ENCODE data around the gene RHO. TPM values are rescaled to one million over a fixed set of nuclear protein-coding genes. Genes with fewer than 3 reads are reported as not detected.

RHO gene
- total RNA-seq, 1 experiment from 2014 or later = not detected

DNA sequence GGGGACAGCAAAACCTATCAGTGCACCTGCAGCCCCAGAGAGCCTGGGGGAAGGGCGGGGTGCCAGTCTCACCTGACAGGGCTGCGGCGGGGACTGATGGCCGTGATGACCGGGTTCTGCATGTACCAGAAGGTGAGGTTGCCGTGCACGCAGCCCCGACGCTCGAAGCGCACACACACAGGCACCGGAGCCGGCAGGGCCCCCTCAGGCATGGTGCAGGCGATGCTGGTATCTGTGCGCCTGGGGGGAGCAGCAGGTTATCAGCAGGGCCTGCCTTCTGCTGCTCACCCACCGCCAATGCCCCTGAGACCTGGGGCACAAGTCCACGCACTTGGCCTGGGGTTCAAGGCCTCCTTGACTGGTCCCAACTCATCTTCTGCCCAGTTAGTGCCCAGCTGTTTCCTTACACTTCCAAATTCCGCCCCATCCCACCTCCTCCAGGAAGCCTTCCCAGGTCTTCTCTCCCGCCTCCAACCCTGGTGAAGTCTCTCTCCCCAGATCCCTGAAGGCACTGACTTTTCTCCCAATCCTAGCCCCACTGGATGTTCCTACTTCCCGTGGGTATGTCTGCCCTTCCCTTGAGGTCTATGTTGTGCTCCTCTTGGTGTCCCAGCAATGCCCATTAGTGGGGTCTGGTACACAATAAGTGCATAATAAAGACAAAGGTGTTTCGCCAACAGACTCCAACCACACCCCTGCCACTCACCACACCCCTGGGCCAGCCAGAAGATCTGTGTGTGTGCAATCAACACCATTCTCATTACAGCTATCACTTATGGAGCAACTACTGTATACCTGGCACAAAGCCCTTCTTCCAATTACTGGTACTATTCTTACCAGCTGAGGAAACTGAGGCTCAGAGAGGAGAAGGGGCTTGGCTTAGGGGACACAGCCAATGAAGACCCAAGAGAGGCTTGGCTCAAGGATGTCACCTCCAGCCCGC is 43.4 kb downstream of the RHO start:
- Histone ChIP-seq H3K36me3 (ENCODE audit: control insufficient read depth in 1 of 2, insufficient read depth in 2 of 2, low read length in 2 of 2) (no peaks in the 10 kb centered on the region; a peak in 1 of 4 replicates), H2AFZ (ENCODE audit: low read depth, low read length, poor library complexity, severe bottlenecking) (no peak overlapping the region), H3K79me2 (ENCODE audit: insufficient read depth, low read length) (no peaks in the 10 kb centered on the region), H3K9ac (ENCODE audit: low read length) (no peak overlapping the region), H3K9me2 (ENCODE audit: insufficient read depth) (no peaks in the 10 kb centered on the region), H3K4me1 (ENCODE audit: control insufficient read depth in 1 of 2, insufficient read depth in 2 of 2, low read length in 2 of 2) (no peaks in the 10 kb centered on the region), H3K27ac (ENCODE audit: low read depth, low read length) (no peak overlapping the region), H3K9me3 (ENCODE audit: control insufficient read depth in 1 of 2, insufficient read depth in 1 of 2, low read depth in 1 of 2, low read length in 2 of 2) (no peaks in the 10 kb centered on the region), H3K4me2 (ENCODE audit: low read length) (no peak overlapping the region), H3K4me3 (replicated peaks in 1 of 2; ENCODE audit: low read depth in 1 of 2, low read length in 2 of 2) (no peak overlapping the region), H4K20me1 (ENCODE audit: insufficient read depth) (no peaks in the 10 kb centered on the region), H3K27me3 (ENCODE audit: insufficient read depth, low read length) (no peaks in the 10 kb centered on the region)
- POLR2A ChIA-PET = no interaction called here
- intact Hi-C loops (cut with micrococcal nuclease) = no loop called here
- RAD21 ChIA-PET (ENCODE audit: low non-redundant PET in 1 of 2, low total read pairs in 2 of 2, uncharacterized antibody in 2 of 2, unreplicated experiment in 2 of 2) = no interaction called here
- ATAC-seq (no peak), DNase-seq (ENCODE audit: low read depth, low spot score) (no peak)
- TF ChIP-seq ZNF274 (IDR thresholded peaks at IDR 0.05; ENCODE audit: low read depth, low read length) (no peak), POLR2A (IDR thresholded peaks at IDR 0.05; ENCODE audit: borderline replicate concordance, extremely low read depth, insufficient read depth, insufficient read length) (no peak), EGR1 (IDR thresholded peaks at IDR 0.05; ENCODE audit: low read depth) (no peak), CBX3 (IDR thresholded peaks at IDR 0.05; ENCODE audit: low read depth) (no peak), EZH2 (IDR thresholded peaks at IDR 0.05) (no peak)
- TF ChIP-seq, protein P1, sequence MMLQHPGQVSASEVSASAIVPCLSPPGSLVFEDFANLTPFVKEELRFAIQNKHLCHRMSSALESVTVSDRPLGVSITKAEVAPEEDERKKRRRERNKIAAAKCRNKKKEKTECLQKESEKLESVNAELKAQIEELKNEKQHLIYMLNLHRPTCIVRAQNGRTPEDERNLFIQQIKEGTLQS (IDR thresholded peaks at IDR 0.05) = no peak
- BruUV-seq (replicated peaks) = no TSS peak
- CTCF ChIA-PET = no interaction called here

DNA sequence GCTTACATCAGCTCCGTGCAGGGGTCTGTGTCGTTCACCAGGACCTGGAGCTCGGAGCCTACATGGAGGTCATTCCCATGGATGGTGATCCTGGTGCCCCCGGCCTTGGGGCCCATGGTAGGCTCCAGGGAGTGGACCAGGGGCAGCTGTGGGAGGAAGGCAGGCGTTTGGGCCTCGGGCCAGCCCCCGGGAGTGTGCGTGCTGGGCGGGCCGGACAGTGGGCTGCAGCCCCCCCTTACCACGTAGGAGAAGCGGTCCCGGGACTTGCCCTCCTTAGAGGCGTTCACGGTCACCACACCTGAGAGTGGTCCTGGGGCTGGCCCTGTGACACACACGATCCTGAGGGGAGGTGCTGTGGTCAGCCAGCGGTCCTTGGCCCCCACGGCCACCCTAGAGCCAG is 44.2 kb downstream of the RHO start:
- Histone ChIP-seq H3K79me2 (ENCODE audit: insufficient read depth, low read length) (no peaks in the 10 kb centered on the region), H3K9me3 (ENCODE audit: control insufficient read depth in 1 of 2, insufficient read depth in 1 of 2, low read depth in 1 of 2, low read length in 2 of 2) (no peaks in the 10 kb centered on the region), H3K4me1 (ENCODE audit: control insufficient read depth in 1 of 2, insufficient read depth in 2 of 2, low read length in 2 of 2) (no peaks in the 10 kb centered on the region), H4K20me1 (ENCODE audit: insufficient read depth) (no peaks in the 10 kb centered on the region), H3K4me3 (replicated peaks in 1 of 2; ENCODE audit: low read depth in 1 of 2, low read length in 2 of 2) (no peak overlapping the region), H2AFZ (ENCODE audit: low read depth, low read length, poor library complexity, severe bottlenecking) (no peak overlapping the region), H3K36me3 (ENCODE audit: control insufficient read depth in 1 of 2, insufficient read depth in 2 of 2, low read length in 2 of 2) (no peaks in the 10 kb centered on the region; a peak in 1 of 4 replicates), H3K27me3 (ENCODE audit: insufficient read depth, low read length) (no peaks in the 10 kb centered on the region), H3K9ac (ENCODE audit: low read length) (no peak overlapping the region), H3K27ac (ENCODE audit: low read depth, low read length) (no peak overlapping the region), H3K4me2 (ENCODE audit: low read length) (no peak overlapping the region), H3K9me2 (ENCODE audit: insufficient read depth) (no peaks in the 10 kb centered on the region)
- BruUV-seq (replicated peaks) = no TSS peak
- intact Hi-C loops (cut with micrococcal nuclease) = no loop called here
- RAD21 ChIA-PET (ENCODE audit: low non-redundant PET in 1 of 2, low total read pairs in 2 of 2, uncharacterized antibody in 2 of 2, unreplicated experiment in 2 of 2) = no interaction called here
- DNase-seq (ENCODE audit: low read depth, low spot score) (no peak), ATAC-seq (no peak)
- POLR2A ChIA-PET = no interaction called here
- CTCF ChIA-PET = no interaction called here
- TF ChIP-seq, protein P2, sequence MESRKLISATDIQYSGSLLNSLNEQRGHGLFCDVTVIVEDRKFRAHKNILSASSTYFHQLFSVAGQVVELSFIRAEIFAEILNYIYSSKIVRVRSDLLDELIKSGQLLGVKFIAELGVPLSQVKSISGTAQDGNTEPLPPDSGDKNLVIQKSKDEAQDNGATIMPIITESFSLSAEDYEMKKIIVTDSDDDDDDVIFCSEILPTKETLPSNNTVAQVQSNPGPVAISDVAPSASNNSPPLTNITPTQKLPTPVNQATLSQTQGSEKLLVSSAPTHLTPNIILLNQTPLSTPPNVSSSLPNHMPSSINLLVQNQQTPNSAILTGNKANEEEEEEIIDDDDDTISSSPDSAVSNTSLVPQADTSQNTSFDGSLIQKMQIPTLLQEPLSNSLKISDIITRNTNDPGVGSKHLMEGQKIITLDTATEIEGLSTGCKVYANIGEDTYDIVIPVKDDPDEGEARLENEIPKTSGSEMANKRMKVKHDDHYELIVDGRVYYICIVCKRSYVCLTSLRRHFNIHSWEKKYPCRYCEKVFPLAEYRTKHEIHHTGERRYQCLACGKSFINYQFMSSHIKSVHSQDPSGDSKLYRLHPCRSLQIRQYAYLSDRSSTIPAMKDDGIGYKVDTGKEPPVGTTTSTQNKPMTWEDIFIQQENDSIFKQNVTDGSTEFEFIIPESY (IDR thresholded peaks at IDR 0.05; ENCODE audit: extremely low read depth, insufficient replicate concordance, low read length) = no peak
- TF ChIP-seq ELF1 (IDR thresholded peaks at IDR 0.05; ENCODE audit: borderline replicate concordance, low read depth) = no peak
- TF ChIP-seq POLR2AphosphoS5 (IDR thresholded peaks at IDR 0.05; ENCODE audit: low read depth, low read length) = no peak
- TF ChIP-seq EZH2 (IDR thresholded peaks at IDR 0.05) = no peak
- no peak for TF ChIP-seq ZNF274 (IDR thresholded peaks at IDR 0.05; ENCODE audit: low read depth, low read length)
- no peak for TF ChIP-seq FOSL1 (IDR thresholded peaks at IDR 0.05; ENCODE audit: low read depth)
- no peak for TF ChIP-seq CBX3 (IDR thresholded peaks at IDR 0.05; ENCODE audit: low read depth)
- TF ChIP-seq, protein P1 (IDR thresholded peaks at IDR 0.05) = no peak
- no peak for TF ChIP-seq YY1 (IDR thresholded peaks at IDR 0.05; ENCODE audit: extremely low read depth, insufficient replicate concordance, low read depth, low read length)
- no peak for TF ChIP-seq SIN3A (IDR thresholded peaks at IDR 0.05; ENCODE audit: low read depth)
- TF ChIP-seq EGR1 (IDR thresholded peaks at IDR 0.05; ENCODE audit: low read depth) = no peak
- no peak for TF ChIP-seq ZFX (IDR thresholded peaks at IDR 0.05)
- TF ChIP-seq, protein P3, sequence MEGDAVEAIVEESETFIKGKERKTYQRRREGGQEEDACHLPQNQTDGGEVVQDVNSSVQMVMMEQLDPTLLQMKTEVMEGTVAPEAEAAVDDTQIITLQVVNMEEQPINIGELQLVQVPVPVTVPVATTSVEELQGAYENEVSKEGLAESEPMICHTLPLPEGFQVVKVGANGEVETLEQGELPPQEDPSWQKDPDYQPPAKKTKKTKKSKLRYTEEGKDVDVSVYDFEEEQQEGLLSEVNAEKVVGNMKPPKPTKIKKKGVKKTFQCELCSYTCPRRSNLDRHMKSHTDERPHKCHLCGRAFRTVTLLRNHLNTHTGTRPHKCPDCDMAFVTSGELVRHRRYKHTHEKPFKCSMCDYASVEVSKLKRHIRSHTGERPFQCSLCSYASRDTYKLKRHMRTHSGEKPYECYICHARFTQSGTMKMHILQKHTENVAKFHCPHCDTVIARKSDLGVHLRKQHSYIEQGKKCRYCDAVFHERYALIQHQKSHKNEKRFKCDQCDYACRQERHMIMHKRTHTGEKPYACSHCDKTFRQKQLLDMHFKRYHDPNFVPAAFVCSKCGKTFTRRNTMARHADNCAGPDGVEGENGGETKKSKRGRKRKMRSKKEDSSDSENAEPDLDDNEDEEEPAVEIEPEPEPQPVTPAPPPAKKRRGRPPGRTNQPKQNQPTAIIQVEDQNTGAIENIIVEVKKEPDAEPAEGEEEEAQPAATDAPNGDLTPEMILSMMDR (IDR thresholded peaks at IDR 0.05 in 2 of 3, conservative IDR thresholded peaks at IDR 0.05 in 1 of 3; ENCODE audit: borderline replicate concordance in 1 of 3, insufficient read depth in 1 of 3, low read depth in 2 of 3, low read length in 2 of 3) = no peak
- no peak for TF ChIP-seq JUND (IDR thresholded peaks at IDR 0.05)

Measured in HCT116 (cell line).